Activated T-cell treated with anti-CD3 and anti-CD28 coated beads, Interleukin-2, amount 50 U/mL, for 4 hours (primary cell): ENCODE results near the gene PAX7. TPM values are rescaled to one million over a fixed set of nuclear protein-coding genes. Genes with fewer than 3 reads are reported as not detected.
"Not testable (repeated sequence)": the region's sequence is repeated elsewhere in the genome, so short reads cannot be mapped to it uniquely, and the experiment has no call there.

Source experiments
- ATAC-seq, 2 donors: fragments of 200-7000 bp; cut with Tn5 transposase; one replicate each; pipeline ENCODE4 v1.10.0; 2021
- DNase-seq: peaks from one replicate; pipeline ENCODE4 v3.0.0-alpha.2; 2020
- H3K27me3 Mint-ChIP-seq: one replicate; pipeline ENCODE4 v1.8.0; 2021; ENCODE audit warnings: low read depth, mixed read lengths
- H3K36me3 Mint-ChIP-seq: one replicate; pipeline ENCODE4 v1.8.0; 2022; ENCODE audit warnings: mixed read lengths; ENCODE audit not compliant: insufficient read depth
- H3K4me1 Mint-ChIP-seq: one replicate; pipeline ENCODE4 v1.8.0; 2021; ENCODE audit warnings: low read depth, mixed read lengths
- H3K4me3 Mint-ChIP-seq: one replicate; pipeline ENCODE4 v1.8.0; 2021; ENCODE audit warnings: mild to moderate bottlenecking, moderate library complexity, mixed read lengths
- H3K9me3 Mint-ChIP-seq: one replicate; pipeline ENCODE4 v1.8.0; 2021; ENCODE audit warnings: mixed read lengths
- total RNA-seq, 3 donors: library from RNA; stranded (reverse); gene quantifications; one replicate each; pipeline ENCODE4 v1.2.1, GENCODE V29; 2021

Gene PAX7
- total RNA-seq, 3 donors from 2014 or later: not detected

GRCh38 chr1:18739897-18740296, 109.3 kb downstream of the PAX7 start:
- H3K36me3 Mint-ChIP-seq: no peaks in the 10 kb centered on the region
- H3K4me1 Mint-ChIP-seq: no peaks in the 10 kb centered on the region
- H3K27me3 Mint-ChIP-seq: peaks cover 28% of the 10 kb centered on the region
- ATAC-seq (no peak), DNase-seq (no peak)
- H3K9me3 Mint-ChIP-seq: no peaks in the 10 kb centered on the region
- H3K4me3 Mint-ChIP-seq: no peak overlapping the region

- Mint-ChIP-seq H3K4me3 (no peak overlapping the region), H3K36me3 (no peaks in the 10 kb centered on the region)
Observed at GRCh38 chr1:18740617-18741016, 110.0 kb downstream of the PAX7 start.

GRCh38 chr1:18743233-18743632, 112.6 kb downstream of the PAX7 start:
- Mint-ChIP-seq H3K36me3 (no peaks in the 10 kb centered on the region), H3K4me3 (no peak overlapping the region), H3K9me3 (no peaks in the 10 kb centered on the region), H3K27me3 (peaks cover 31% of the 10 kb centered on the region), H3K4me1 (no peaks in the 10 kb centered on the region)
- DNase-seq (no peak), ATAC-seq (no peak)

More at GRCh38 chr1:18740617-18741016, 110.0 kb downstream of the PAX7 start:
- H3K4me1 Mint-ChIP-seq: no peaks in the 10 kb centered on the region
- no peaks in the 10 kb centered on the region for H3K9me3 Mint-ChIP-seq
- DNase-seq (no peak), ATAC-seq (no peak)
- H3K27me3 Mint-ChIP-seq: peaks cover 26% of the 10 kb centered on the region

GRCh38 chr1:18744381-18744780, 113.7 kb downstream of the PAX7 start:
- H3K27me3 Mint-ChIP-seq: peaks cover 36% of the 10 kb centered on the region
- H3K36me3 Mint-ChIP-seq, ATAC-seq, H3K9me3 Mint-ChIP-seq, H3K4me3 Mint-ChIP-seq, H3K4me1 Mint-ChIP-seq, DNase-seq: not testable (repeated sequence)

GRCh38 chr1:18746981-18747380, 116.3 kb downstream of the PAX7 start:
- no peaks in the 10 kb centered on the region for H3K36me3 Mint-ChIP-seq
- no peak for DNase-seq
- H3K4me1 Mint-ChIP-seq: no peaks in the 10 kb centered on the region
- peaks cover 29% of the 10 kb centered on the region for H3K27me3 Mint-ChIP-seq
- no peak overlapping the region for H3K4me3 Mint-ChIP-seq
- H3K9me3 Mint-ChIP-seq: peaks cover 6% of the 10 kb centered on the region
- ATAC-seq: no peak

GRCh38 chr1:18747671-18748070, 117.0 kb downstream of the PAX7 start:
- Mint-ChIP-seq H3K9me3 (peaks cover 6% of the 10 kb centered on the region), H3K27me3 (peaks cover 34% of the 10 kb centered on the region), H3K4me1 (no peaks in the 10 kb centered on the region), H3K36me3 (no peaks in the 10 kb centered on the region), H3K4me3 (no peak overlapping the region)
- ATAC-seq (no peak), DNase-seq (no peak)

- Mint-ChIP-seq H3K27me3 (peaks cover 32% of the 10 kb centered on the region), H3K36me3 (no peaks in the 10 kb centered on the region), H3K4me3 (no peak overlapping the region), H3K4me1 (no peaks in the 10 kb centered on the region), H3K9me3 (peaks cover 6% of the 10 kb centered on the region)
- ATAC-seq: no peak
- DNase-seq: no peak
Observed at GRCh38 chr1:18748435-18748834, 117.8 kb downstream of the PAX7 start.

GRCh38 chr1:18749569-18749968, 118.9 kb downstream of the PAX7 start:
- H3K36me3 Mint-ChIP-seq: no peaks in the 10 kb centered on the region
- DNase-seq (no peak), ATAC-seq (no peak)
- H3K9me3 Mint-ChIP-seq: peaks cover 12% of the 10 kb centered on the region
- H3K27me3 Mint-ChIP-seq: peaks cover 32% of the 10 kb centered on the region
- no peaks in the 10 kb centered on the region for H3K4me1 Mint-ChIP-seq
- no peak overlapping the region for H3K4me3 Mint-ChIP-seq

- Mint-ChIP-seq H3K9me3 (peaks cover 18% of the 10 kb centered on the region), H3K4me3 (no peak overlapping the region), H3K36me3 (no peaks in the 10 kb centered on the region), H3K27me3 (peaks cover 34% of the 10 kb centered on the region), H3K4me1 (no peaks in the 10 kb centered on the region)
- ATAC-seq: no peak
- no peak for DNase-seq
Observed at GRCh38 chr1:18750600-18750999, 120.0 kb downstream of the PAX7 start.

GRCh38 chr1:18751425-18751824, 120.8 kb downstream of the PAX7 start:
- Mint-ChIP-seq H3K36me3 (no peaks in the 10 kb centered on the region), H3K9me3 (peaks cover 20% of the 10 kb centered on the region), H3K27me3 (peaks cover 34% of the 10 kb centered on the region), H3K4me3 (no peak overlapping the region), H3K4me1 (no peaks in the 10 kb centered on the region)
- ATAC-seq (no peak), DNase-seq (no peak)

GRCh38 chr1:18752409-18752808, 121.8 kb downstream of the PAX7 start:
- Mint-ChIP-seq H3K4me1 (no peaks in the 10 kb centered on the region), H3K9me3 (peaks cover 20% of the 10 kb centered on the region), H3K27me3 (peaks cover 35% of the 10 kb centered on the region), H3K4me3 (no peak overlapping the region), H3K36me3 (no peaks in the 10 kb centered on the region)
- DNase-seq (no peak), ATAC-seq (no peak)

- Mint-ChIP-seq H3K27me3 (peaks cover 38% of the 10 kb centered on the region), H3K9me3 (peaks cover 13% of the 10 kb centered on the region), H3K4me1 (no peaks in the 10 kb centered on the region), H3K4me3 (no peak overlapping the region), H3K36me3 (no peaks in the 10 kb centered on the region)
- no peak for DNase-seq
- ATAC-seq: no peak
Observed at GRCh38 chr1:18760156-18760555, 129.5 kb downstream of the PAX7 start.

GRCh38 chr1:18761948-18762840, 131.5 kb downstream of the PAX7 start:
- no peaks in the 10 kb centered on the region for H3K36me3 Mint-ChIP-seq
- no peak for DNase-seq
- H3K4me3 Mint-ChIP-seq: no peak overlapping the region
- peaks cover 33% of the 10 kb centered on the region for H3K27me3 Mint-ChIP-seq
- ATAC-seq: no peak
- H3K4me1 Mint-ChIP-seq: no peaks in the 10 kb centered on the region
- peaks cover 7% of the 10 kb centered on the region for H3K9me3 Mint-ChIP-seq

GRCh38 chr1:18764362-18764761, 133.7 kb downstream of the PAX7 start:
- DNase-seq (no peak), ATAC-seq (no peak)
- no peaks in the 10 kb centered on the region for H3K4me1 Mint-ChIP-seq
- H3K9me3 Mint-ChIP-seq: no peaks in the 10 kb centered on the region
- H3K27me3 Mint-ChIP-seq: peaks cover 39% of the 10 kb centered on the region
- no peak overlapping the region for H3K4me3 Mint-ChIP-seq
- no peaks in the 10 kb centered on the region for H3K36me3 Mint-ChIP-seq

- Mint-ChIP-seq H3K4me3 (no peak overlapping the region), H3K4me1 (no peaks in the 10 kb centered on the region), H3K36me3 (no peaks in the 10 kb centered on the region), H3K27me3 (peaks cover 36% of the 10 kb centered on the region), H3K9me3 (no peaks in the 10 kb centered on the region)
- no peak for ATAC-seq
- no peak for DNase-seq
Observed at GRCh38 chr1:18765725-18766124, 135.1 kb downstream of the PAX7 start.
